ENCODE measurements around the gene BRCA1. TPM values are rescaled to one million over a fixed set of nuclear protein-coding genes. Genes with fewer than 3 reads are reported as not detected.
"Not testable (repeated sequence)": the region's sequence is repeated elsewhere in the genome, so short reads cannot be mapped to it uniquely, and the experiment has no call there.

Gene BRCA1
- total and polyA plus RNA-seq, 2 donors (not counting 1 experiment from before 2014, with no cell fraction given), result 2.4 to 7.2 TPM

DNA sequence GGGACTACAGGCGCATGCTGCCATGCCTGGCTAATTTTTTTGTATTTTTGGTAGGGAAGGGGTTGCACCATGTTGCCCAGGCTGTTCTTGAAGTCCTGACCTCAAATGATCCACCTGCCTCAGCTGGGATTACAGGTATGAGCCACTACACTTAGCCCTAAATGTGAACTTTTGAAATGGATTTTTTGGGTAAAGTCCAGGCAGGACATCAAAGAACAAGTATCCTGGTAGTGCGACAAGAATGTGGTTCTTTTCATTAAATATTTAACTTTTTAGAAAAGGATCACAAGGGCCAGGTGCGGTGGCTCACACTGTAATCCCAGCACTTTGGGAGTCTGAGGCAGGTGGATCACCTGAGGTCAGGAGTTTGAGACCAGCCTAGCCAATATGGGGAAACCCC lies 30.5 kb upstream of the BRCA1 start:
- Histone ChIP-seq H3K4me2 (replicated peaks; ENCODE audit: low read depth, low read length, poor library complexity, severe bottlenecking) (no peak overlapping the region), H3K79me2 (ENCODE audit: control insufficient read depth, insufficient read depth, low read length) (no peaks in the 10 kb centered on the region), H3K36me3 (replicated peaks in 1 of 2; ENCODE audit: control extremely low read depth in 1 of 2, control insufficient read depth in 1 of 2, extremely low read depth in 1 of 2, insufficient read depth in 2 of 2, low read length in 1 of 2) (no peaks in the 10 kb centered on the region), H3K9me3 (ENCODE audit: control extremely low read depth in 1 of 3, control insufficient read depth in 2 of 3, insufficient read depth in 1 of 3, low read length in 2 of 3) (no peaks in the 10 kb centered on the region), H3K27me3 (replicated peaks in 1 of 4; ENCODE audit: control extremely low read depth in 1 of 4, control insufficient read depth in 3 of 4, insufficient read depth in 4 of 4, low read length in 3 of 4) (no peaks in the 10 kb centered on the region), H2AFZ (ENCODE audit: insufficient read depth, low read depth, low read length, poor library complexity, severe bottlenecking) (no peak overlapping the region), H3K9ac (ENCODE audit: low read length) (no peak overlapping the region), H4K20me1 (ENCODE audit: control insufficient read depth, insufficient read depth, low read length, poor library complexity, severe bottlenecking) (no peaks in the 10 kb centered on the region), H3K4me3 (ENCODE audit: control extremely low read depth in 1 of 5, extremely low read depth in 1 of 5, insufficient read depth in 1 of 5, low read depth in 2 of 5, low read length in 4 of 5) (no peak overlapping the region), H3K27ac (ENCODE audit: low read length in 2 of 2) (no peak overlapping the region), H3K4me1 (ENCODE audit: control insufficient read depth in 2 of 2, insufficient read depth in 2 of 2, low read length in 2 of 2) (no peaks in the 10 kb centered on the region)
- intact Hi-C loops (cut with micrococcal nuclease), result no loop called here
- ChIA-PET POLR2A (no interaction called here), CTCF (no interaction called here)
- no peaks in the 10 kb centered on the region for H3K27me3 Mint-ChIP-seq
- H3K4me1 Mint-ChIP-seq, result no peaks in the 10 kb centered on the region
- DNase-seq (no peak), ATAC-seq (ENCODE audit: low read depth) (no peak)
- no peak overlapping the region for H3K27ac Mint-ChIP-seq
- no peak for TF ChIP-seq EZH2 (IDR thresholded peaks at IDR 0.05; ENCODE audit: borderline replicate concordance, insufficient read depth, low read depth, low read length, poor library complexity, severe bottlenecking)
- TF ChIP-seq, protein P1, sequence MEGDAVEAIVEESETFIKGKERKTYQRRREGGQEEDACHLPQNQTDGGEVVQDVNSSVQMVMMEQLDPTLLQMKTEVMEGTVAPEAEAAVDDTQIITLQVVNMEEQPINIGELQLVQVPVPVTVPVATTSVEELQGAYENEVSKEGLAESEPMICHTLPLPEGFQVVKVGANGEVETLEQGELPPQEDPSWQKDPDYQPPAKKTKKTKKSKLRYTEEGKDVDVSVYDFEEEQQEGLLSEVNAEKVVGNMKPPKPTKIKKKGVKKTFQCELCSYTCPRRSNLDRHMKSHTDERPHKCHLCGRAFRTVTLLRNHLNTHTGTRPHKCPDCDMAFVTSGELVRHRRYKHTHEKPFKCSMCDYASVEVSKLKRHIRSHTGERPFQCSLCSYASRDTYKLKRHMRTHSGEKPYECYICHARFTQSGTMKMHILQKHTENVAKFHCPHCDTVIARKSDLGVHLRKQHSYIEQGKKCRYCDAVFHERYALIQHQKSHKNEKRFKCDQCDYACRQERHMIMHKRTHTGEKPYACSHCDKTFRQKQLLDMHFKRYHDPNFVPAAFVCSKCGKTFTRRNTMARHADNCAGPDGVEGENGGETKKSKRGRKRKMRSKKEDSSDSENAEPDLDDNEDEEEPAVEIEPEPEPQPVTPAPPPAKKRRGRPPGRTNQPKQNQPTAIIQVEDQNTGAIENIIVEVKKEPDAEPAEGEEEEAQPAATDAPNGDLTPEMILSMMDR (IDR thresholded peaks at IDR 0.05), result no peak
- H3K4me3 Mint-ChIP-seq, result no peak overlapping the region
- WGBS (ENCODE audit: insufficient coverage), result 86% methylated on average over 1 of the region's 3 CpGs
- no peaks in the 10 kb centered on the region for H3K9me3 Mint-ChIP-seq (ENCODE audit: insufficient read depth)

- H3K4me1 Mint-ChIP-seq; H3K79me2 ChIP-seq (ENCODE audit: control insufficient read depth, insufficient read depth, low read length); H3K36me3 ChIP-seq (replicated peaks in 1 of 2; ENCODE audit: control extremely low read depth in 1 of 2, control insufficient read depth in 1 of 2, extremely low read depth in 1 of 2, insufficient read depth in 2 of 2, low read length in 1 of 2); H4K20me1 ChIP-seq (ENCODE audit: control insufficient read depth, insufficient read depth, low read length, poor library complexity, severe bottlenecking); H3K27ac ChIP-seq (ENCODE audit: low read length in 2 of 2); H3K4me1 ChIP-seq (ENCODE audit: control insufficient read depth in 2 of 2, insufficient read depth in 2 of 2, low read length in 2 of 2); H3K27me3 ChIP-seq (replicated peaks in 1 of 4; ENCODE audit: control extremely low read depth in 1 of 4, control insufficient read depth in 3 of 4, insufficient read depth in 4 of 4, low read length in 3 of 4); H3K4me2 ChIP-seq (replicated peaks; ENCODE audit: low read depth, low read length, poor library complexity, severe bottlenecking); H3K9me3 ChIP-seq (ENCODE audit: control extremely low read depth in 1 of 3, control insufficient read depth in 2 of 3, insufficient read depth in 1 of 3, low read length in 2 of 3); CTCF ChIA-PET; H3K27me3 Mint-ChIP-seq; ATAC-seq (ENCODE audit: low read depth); H3K9ac ChIP-seq (ENCODE audit: low read length); intact Hi-C loops (cut with micrococcal nuclease); H3K4me3 ChIP-seq (ENCODE audit: control extremely low read depth in 1 of 5, extremely low read depth in 1 of 5, insufficient read depth in 1 of 5, low read depth in 2 of 5, low read length in 4 of 5); H3K9me3 Mint-ChIP-seq (ENCODE audit: insufficient read depth); H3K4me3 Mint-ChIP-seq; H3K27ac Mint-ChIP-seq; H2AFZ ChIP-seq (ENCODE audit: insufficient read depth, low read depth, low read length, poor library complexity, severe bottlenecking); DNase-seq; POLR2A ChIA-PET: not testable (repeated sequence)
- WGBS (ENCODE audit: insufficient coverage), result 40% methylated on average over 1 of the region's 3 CpGs
These were observed 28.2 kb upstream of the BRCA1 start for GRCh38 chr17:43153197-43153835.
